Activated CD4-positive, alpha-beta T cell treated with anti-CD3 and anti-CD28 coated beads, Interleukin-2, amount 10 ng/mL, durations not matched to agents 7 days and 5 days (primary cell): ENCODE data around the gene ZNF665. TPM values are rescaled to one million over a fixed set of nuclear protein-coding genes. Genes with fewer than 3 reads are reported as not detected.
"Not testable (repeated sequence)": the region's sequence is repeated elsewhere in the genome, so short reads cannot be mapped to it uniquely, and the experiment has no call there.

Experiments
- CTCF ChIA-PET: fragments of 350-600 bp; sonication (Branson Sonifier 250); formaldehyde crosslinking; loops from one replicate; lab custom pipeline; 2021; ENCODE audit warnings: antibody characterized with exemption; lab: Charles Lee
- POLR2A ChIA-PET: fragments of 350-600 bp; sonication (Branson Sonifier 250); formaldehyde crosslinking; loops from one replicate; lab custom pipeline; 2021; ENCODE audit warnings: antibody characterized with exemption; lab: Charles Lee
- DNase-seq: peaks from one replicate; pipeline ENCODE4 v3.0.0-alpha.2; 2020
- H3K27ac Mint-ChIP-seq: one replicate; pipeline ENCODE4 v1.8.0; 2021; ENCODE audit warnings: mild to moderate bottlenecking, moderate library complexity, mixed read lengths
- H3K27me3 Mint-ChIP-seq: one replicate; pipeline ENCODE4 v1.8.0; 2021; ENCODE audit warnings: mixed read lengths
- H3K36me3 Mint-ChIP-seq: one replicate; pipeline ENCODE4 v1.8.0; 2021; ENCODE audit warnings: low read depth, mixed read lengths
- H3K4me1 Mint-ChIP-seq: one replicate; pipeline ENCODE4 v1.8.0; 2021; ENCODE audit warnings: mixed read lengths
- H3K4me3 Mint-ChIP-seq: one replicate; pipeline ENCODE4 v1.8.0; 2021; ENCODE audit warnings: mild to moderate bottlenecking, moderate library complexity, mixed read lengths
- H3K9me3 Mint-ChIP-seq: one replicate; pipeline ENCODE4 v1.8.0; 2021; ENCODE audit warnings: mixed read lengths
- total RNA-seq, 2 experiments: library from RNA; stranded (reverse); gene quantifications; one replicate each; pipeline ENCODE4 v1.2.3, GENCODE V29; 2021

ZNF665 gene
- total RNA-seq, 2 experiments from 2014 or later: 4.0 to 5.0 TPM

DNA sequence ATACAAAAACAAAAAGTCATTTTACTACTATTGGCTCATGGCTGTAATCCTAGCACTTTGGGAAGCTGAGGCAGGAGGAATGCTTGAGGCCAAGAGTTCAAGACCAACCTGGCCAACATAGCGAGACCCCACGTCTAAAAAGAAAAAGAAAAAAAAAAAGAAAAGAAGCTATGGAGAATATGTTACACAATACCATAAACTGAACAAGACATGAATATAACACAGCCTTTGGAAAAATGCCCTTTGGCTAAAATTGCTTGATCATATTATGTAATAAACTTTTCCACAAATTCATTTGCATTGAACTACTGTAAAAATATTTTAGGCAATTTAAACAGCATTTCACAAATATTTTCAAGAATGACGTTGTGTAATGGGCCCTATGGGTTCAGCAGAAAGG, 56.7 kb downstream of the ZNF665 start:
- POLR2A ChIA-PET: no interaction called here
- Mint-ChIP-seq H3K36me3 (peaks cover 35% of the 10 kb centered on the region), H3K4me3 (no peak overlapping the region), H3K27ac (no peak overlapping the region), H3K27me3 (peaks cover 6% of the 10 kb centered on the region), H3K4me1 (peaks cover 15% of the 10 kb centered on the region), H3K9me3 (peaks cover 64% of the 10 kb centered on the region)
- no peak for DNase-seq
- CTCF ChIA-PET: no interaction called here

DNA sequence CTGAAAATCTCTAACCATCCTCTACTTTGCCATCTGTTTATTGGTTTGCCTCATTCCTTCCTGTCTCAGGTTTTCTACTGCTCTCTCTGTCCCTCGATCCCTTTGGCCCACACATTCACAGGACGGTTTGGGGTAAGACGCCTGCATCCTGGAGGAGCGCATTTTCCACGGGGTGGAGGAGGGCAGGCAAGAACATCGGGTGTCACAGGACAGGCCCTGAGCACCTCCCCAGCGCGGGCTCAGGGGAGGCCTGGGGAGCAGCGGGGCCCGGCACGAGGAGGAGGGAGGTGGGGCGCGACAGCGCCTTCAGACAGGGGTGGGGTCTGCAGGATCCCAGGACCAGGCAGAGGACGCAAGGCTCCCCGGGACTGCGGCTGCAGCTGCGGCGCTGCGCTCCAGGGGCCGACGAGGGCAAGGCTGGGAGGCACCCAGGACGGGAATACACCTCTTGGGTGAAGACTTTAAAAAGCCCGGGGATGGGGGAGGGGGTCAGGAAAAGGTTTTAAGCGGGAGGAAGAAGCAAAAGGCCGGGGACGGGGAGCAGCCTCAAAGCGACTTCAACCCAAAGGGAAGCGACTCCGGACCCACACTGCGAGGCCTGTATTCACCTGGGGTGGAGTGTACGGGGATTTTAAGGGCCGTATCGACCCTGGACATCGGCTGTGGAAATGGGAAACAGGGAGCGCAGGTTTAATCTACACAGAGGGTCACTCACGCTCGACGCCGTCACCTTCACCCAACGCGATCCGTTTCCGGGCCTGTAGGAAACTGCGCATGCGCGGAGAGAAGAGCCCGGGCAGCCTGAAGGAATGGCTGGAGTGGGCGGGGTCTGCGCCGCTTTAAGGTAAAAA, 60.8 kb downstream of the ZNF665 start, which contains the start of gene ZNF415:
Gene ZNF415, minus strand, starts transcription at position 770 of the 851 bp plus-strand sequence. CDS start 10,234 bp downstream, outside the sequence.
- POLR2A ChIA-PET: no interaction called here
- peaks cover 8% of the 10 kb centered on the region for H3K27me3 Mint-ChIP-seq
- H3K9me3 Mint-ChIP-seq: peaks cover 53% of the 10 kb centered on the region
- H3K27ac Mint-ChIP-seq: no peak within 1 kb of the TSS
- peak; percentile 67 for DNase-seq
- CTCF ChIA-PET: no interaction called here
- H3K36me3 Mint-ChIP-seq: peaks cover 22% of the 10 kb centered on the region
- H3K4me1 Mint-ChIP-seq: peaks cover 15% of the 10 kb centered on the region
- peak within 1 kb of the TSS; percentile 59 for H3K4me3 Mint-ChIP-seq

DNA sequence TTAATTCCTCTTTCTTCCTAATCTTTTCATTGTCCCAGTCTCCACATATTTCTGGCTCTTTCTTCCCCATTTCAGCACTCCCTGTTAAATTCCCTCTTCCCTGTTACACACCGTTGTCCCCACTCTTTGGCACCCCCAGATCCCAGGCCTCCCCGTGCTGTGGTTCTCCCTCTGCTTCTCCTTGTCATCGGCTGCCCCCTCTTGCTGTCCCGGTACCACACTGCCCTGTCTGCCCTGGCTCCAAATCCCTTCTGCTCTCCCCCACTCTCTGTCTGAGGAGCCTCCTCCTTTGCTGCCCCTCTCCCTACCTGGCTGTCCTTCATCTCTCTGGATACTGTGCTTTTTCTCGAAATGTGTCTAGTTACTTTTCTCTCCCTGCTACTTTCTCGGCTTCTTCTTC, 61.4 kb downstream of the ZNF665 start:
- H3K9me3 Mint-ChIP-seq: peaks cover 53% of the 10 kb centered on the region
- ChIA-PET CTCF (no interaction called here), POLR2A (no interaction called here)
- peaks cover 8% of the 10 kb centered on the region for H3K27me3 Mint-ChIP-seq
- H3K4me1 Mint-ChIP-seq: peaks cover 15% of the 10 kb centered on the region
- no peak overlapping the region for H3K27ac Mint-ChIP-seq
- peak overlapping the region; percentile 59 for H3K4me3 Mint-ChIP-seq
- no peak for DNase-seq
- H3K36me3 Mint-ChIP-seq: peaks cover 19% of the 10 kb centered on the region

DNA sequence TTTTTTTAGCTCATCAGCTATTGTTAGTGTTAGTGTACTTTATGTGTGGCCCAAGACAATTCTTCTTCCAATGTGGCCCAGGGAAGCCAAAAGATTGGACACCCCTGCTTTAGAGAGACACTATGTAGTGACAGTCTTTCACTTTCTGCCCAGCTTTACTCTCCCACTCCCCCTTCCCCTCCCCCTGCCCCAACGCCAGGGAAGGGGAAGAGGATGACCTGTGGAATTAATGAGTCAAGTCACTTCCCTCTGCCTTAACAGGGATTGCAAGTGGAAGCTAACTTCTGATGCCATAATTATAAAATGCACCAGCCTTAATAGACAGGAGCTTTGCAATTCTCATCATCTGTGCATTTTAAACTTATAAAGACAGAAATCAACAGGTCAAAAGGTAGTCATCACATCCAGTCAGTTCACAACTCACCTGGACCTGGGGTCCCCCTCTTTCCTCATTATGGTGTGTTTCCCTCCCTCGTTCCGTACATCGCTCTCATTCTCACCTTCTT, 62.0 kb downstream of the ZNF665 start:
- DNase-seq: no peak
- CTCF ChIA-PET: no interaction called here
- Mint-ChIP-seq H3K9me3 (peaks cover 52% of the 10 kb centered on the region), H3K27me3 (peaks cover 8% of the 10 kb centered on the region), H3K27ac (no peak overlapping the region), H3K4me1 (peaks cover 15% of the 10 kb centered on the region), H3K36me3 (peaks cover 19% of the 10 kb centered on the region), H3K4me3 (no peak overlapping the region)
- POLR2A ChIA-PET: no interaction called here

DNA sequence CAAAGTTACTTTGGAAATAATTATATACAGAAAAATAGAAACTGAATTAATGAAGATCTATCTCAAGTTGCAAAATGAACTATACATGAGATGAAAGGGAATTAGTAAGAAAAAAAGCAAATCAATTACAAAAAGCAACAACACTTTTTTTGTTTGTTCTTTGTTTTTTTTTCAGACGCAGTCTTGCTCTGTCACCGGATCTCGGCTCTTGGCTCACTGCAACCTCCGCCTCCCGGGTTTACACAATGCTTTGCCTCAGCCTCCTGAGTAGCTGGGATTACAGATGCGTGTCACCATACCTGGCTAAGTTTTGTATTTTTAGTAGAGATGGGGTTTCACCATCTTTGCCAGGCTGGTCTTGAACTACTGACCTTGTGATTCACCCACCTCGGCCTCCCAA, 62.7 kb downstream of the ZNF665 start:
- ChIA-PET CTCF (no interaction called here), POLR2A (no interaction called here)
- DNase-seq: no peak
- no peak overlapping the region for H3K4me3 Mint-ChIP-seq
- H3K9me3 Mint-ChIP-seq: peaks cover 48% of the 10 kb centered on the region
- H3K4me1 Mint-ChIP-seq: peaks cover 15% of the 10 kb centered on the region
- no peak overlapping the region for H3K27ac Mint-ChIP-seq
- peaks cover 8% of the 10 kb centered on the region for H3K27me3 Mint-ChIP-seq
- H3K36me3 Mint-ChIP-seq: peaks cover 19% of the 10 kb centered on the region

DNA sequence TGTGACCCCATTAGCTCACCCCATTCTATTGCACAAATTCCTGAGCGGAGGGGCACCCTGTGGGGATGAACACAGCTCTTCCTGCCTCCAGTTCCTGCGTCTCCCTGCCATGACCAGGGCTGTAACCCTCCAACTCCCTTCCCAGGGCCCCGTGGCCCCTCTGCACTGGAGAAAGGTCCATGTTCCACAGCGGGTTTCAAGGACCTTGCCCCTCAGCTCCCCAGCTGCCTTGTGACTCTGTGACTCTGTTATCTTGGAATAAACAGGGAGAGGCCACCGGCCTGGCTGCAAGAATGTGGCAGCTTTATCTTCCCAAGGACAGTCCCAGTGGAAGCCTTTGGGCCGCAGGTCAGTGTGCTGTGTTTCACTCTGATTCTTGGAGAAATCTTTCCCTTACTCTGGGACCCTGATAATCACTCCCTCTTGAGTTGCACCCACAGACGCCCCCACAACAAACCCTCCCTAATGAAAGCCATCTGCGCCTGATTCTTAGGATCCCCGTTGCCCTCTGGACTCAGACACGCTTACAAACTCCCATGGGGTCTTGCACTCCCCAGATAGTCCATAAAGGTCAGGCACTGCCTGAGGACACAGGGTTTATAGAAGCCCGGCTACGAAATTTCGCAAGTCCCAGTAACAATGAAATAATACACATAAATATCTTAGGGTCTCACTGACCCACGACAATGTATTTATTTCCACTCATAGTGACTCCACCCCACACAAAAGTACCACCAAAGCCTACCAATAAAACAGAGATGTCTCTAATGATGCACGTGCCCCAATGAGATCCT, 66.2 kb downstream of the ZNF665 start:
- H3K4me1 Mint-ChIP-seq, H3K27ac Mint-ChIP-seq, POLR2A ChIA-PET, H3K27me3 Mint-ChIP-seq, DNase-seq, H3K4me3 Mint-ChIP-seq: not testable (repeated sequence)
- CTCF ChIA-PET: interaction anchor here (0.6 kb wide), 1 partner anchor 298 kb away, joined by 4 read pairs; no protein-coding TSS in a partner anchor
- Mint-ChIP-seq H3K36me3 (peaks cover 24% of the 10 kb centered on the region), H3K9me3 (peaks cover 50% of the 10 kb centered on the region)

DNA sequence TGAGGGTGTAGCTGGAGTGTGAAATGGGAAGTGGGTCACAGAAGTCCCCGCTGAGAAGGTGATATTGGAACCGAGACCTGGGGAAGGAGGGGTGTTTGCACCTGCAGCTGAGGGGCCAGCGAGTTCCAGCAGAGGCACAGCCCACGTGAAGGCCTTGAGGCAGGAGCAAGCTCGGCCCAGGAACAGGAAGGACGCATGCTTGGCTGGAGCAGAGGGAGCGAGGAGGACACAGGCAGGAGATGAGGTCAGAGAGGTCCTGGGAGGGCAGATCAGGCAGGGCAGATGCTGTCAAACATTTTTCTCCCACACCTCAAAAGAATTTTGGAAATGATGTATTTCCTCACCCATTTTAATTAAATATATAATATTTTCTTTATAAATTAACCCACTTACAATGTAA, 69.8 kb downstream of the ZNF665 start:
- H3K36me3 Mint-ChIP-seq: peaks cover 13% of the 10 kb centered on the region
- ChIA-PET CTCF (no interaction called here), POLR2A (no interaction called here)

More for the DNA sequence above, 69.8 kb downstream of the ZNF665 start:
- DNase-seq: no peak
- Mint-ChIP-seq H3K27ac (no peak overlapping the region), H3K9me3 (peaks cover 41% of the 10 kb centered on the region), H3K4me1 (no peaks in the 10 kb centered on the region), H3K27me3 (no peaks in the 10 kb centered on the region), H3K4me3 (no peak overlapping the region)

Other genes starting within 250 kb of the ZNF665 start
- gene ZNF816, start 230.5 kb downstream of the ZNF665 start, total RNA-seq: 10 to 100 TPM; 14.0 to 14.5 TPM
- not detected for gene ERVV-1, start 179.4 kb downstream of the ZNF665 start, total RNA-seq
- gene ERVV-2, start 148.6 kb downstream of the ZNF665 start, total RNA-seq: not detected
- gene ZNF160, start 89.9 kb downstream of the ZNF665 start, total RNA-seq: 10 to 100 TPM; 40.2 to 42.9 TPM
- 1 to 10 TPM; 1.3 to 1.9 TPM for gene ZNF415, start 60.4 kb downstream of the ZNF665 start, total RNA-seq
- gene ZNF347, start 34.3 kb downstream of the ZNF665 start, total RNA-seq: 10 to 100 TPM; 11.7 to 12.3 TPM
- 1 to 10 TPM; 8.6 to 8.8 TPM for gene ZNF677, start 61.5 kb upstream of the ZNF665 start, total RNA-seq
- not detected for gene VN1R2, start 64.9 kb upstream of the ZNF665 start, total RNA-seq
- gene VN1R4, start 74.4 kb upstream of the ZNF665 start, total RNA-seq: not detected
- gene ZNF845, start 140.4 kb upstream of the ZNF665 start, total RNA-seq: 10 to 100 TPM in 1 of 2 experiments, 1 to 10 TPM in 1; 9.9 to 10.5 TPM
- 10 to 100 TPM; 14.5 to 20.7 TPM for gene ZNF525, start 172.3 kb upstream of the ZNF665 start, total RNA-seq
- gene ZNF765, start 201.8 kb upstream of the ZNF665 start, total RNA-seq: 10 to 100 TPM; 13.8 to 14.0 TPM
- gene ZNF761, start 238.6 kb upstream of the ZNF665 start, total RNA-seq: 10 to 100 TPM; 11.2 to 11.3 TPM